ENCODE results near the gene HHIPL1.

DNA sequence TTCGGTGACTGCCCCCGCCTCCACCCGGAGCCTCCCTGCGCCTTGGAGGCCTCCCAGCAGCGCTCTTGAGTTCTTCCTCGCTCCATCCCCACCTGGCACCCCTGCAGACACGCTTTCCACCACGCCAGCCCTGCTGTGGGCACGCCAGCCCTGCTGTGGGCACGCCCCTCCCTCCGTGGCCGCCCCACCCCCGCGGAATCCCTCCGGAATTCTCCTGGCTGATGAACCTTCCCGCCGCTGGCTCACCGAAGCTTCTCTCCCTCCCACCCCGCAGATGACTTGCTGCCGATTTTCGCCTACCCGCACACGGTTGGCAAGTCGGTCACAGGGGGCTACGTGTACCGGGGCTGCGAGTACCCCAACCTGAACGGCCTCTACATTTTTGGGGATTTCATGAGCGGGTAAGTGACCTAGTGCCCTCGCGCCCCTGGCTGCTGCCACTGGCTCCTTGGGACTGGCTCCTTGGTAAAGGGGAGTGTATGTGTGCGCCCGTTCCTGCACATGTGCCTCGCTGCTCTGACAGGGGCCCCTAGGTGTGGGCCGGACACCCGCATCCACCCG lies 15.2 kb downstream of the HHIPL1 start:
- TF ChIP-seq, protein P1, sequence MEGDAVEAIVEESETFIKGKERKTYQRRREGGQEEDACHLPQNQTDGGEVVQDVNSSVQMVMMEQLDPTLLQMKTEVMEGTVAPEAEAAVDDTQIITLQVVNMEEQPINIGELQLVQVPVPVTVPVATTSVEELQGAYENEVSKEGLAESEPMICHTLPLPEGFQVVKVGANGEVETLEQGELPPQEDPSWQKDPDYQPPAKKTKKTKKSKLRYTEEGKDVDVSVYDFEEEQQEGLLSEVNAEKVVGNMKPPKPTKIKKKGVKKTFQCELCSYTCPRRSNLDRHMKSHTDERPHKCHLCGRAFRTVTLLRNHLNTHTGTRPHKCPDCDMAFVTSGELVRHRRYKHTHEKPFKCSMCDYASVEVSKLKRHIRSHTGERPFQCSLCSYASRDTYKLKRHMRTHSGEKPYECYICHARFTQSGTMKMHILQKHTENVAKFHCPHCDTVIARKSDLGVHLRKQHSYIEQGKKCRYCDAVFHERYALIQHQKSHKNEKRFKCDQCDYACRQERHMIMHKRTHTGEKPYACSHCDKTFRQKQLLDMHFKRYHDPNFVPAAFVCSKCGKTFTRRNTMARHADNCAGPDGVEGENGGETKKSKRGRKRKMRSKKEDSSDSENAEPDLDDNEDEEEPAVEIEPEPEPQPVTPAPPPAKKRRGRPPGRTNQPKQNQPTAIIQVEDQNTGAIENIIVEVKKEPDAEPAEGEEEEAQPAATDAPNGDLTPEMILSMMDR (IDR thresholded peaks at IDR 0.05), result no peak
- TF ChIP-seq POLR2A (IDR thresholded peaks at IDR 0.05), result no peak

Measured in tibial nerve (tissue), 3 donors.